NCI-H146 treated with DMSO at 0.1 percent for 48 hours (cell line): ENCODE results near the gene SPATA7.
A peak's percentile ranks its signal among the peaks of the same experiment; 100 is the strongest.
"Not testable (repeated sequence)": the region's sequence is repeated elsewhere in the genome, so short reads cannot be mapped to it uniquely, and the experiment has no call there.

Experiments used
- DNase-seq: peaks from one replicate; lab custom pipeline; 2025; ENCODE audit not compliant: unreplicated experiment; lab: John Stamatoyannopoulos, UW

Gene SPATA7, protein sequence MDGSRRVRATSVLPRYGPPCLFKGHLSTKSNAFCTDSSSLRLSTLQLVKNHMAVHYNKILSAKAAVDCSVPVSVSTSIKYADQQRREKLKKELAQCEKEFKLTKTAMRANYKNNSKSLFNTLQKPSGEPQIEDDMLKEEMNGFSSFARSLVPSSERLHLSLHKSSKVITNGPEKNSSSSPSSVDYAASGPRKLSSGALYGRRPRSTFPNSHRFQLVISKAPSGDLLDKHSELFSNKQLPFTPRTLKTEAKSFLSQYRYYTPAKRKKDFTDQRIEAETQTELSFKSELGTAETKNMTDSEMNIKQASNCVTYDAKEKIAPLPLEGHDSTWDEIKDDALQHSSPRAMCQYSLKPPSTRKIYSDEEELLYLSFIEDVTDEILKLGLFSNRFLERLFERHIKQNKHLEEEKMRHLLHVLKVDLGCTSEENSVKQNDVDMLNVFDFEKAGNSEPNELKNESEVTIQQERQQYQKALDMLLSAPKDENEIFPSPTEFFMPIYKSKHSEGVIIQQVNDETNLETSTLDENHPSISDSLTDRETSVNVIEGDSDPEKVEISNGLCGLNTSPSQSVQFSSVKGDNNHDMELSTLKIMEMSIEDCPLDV

DNA sequence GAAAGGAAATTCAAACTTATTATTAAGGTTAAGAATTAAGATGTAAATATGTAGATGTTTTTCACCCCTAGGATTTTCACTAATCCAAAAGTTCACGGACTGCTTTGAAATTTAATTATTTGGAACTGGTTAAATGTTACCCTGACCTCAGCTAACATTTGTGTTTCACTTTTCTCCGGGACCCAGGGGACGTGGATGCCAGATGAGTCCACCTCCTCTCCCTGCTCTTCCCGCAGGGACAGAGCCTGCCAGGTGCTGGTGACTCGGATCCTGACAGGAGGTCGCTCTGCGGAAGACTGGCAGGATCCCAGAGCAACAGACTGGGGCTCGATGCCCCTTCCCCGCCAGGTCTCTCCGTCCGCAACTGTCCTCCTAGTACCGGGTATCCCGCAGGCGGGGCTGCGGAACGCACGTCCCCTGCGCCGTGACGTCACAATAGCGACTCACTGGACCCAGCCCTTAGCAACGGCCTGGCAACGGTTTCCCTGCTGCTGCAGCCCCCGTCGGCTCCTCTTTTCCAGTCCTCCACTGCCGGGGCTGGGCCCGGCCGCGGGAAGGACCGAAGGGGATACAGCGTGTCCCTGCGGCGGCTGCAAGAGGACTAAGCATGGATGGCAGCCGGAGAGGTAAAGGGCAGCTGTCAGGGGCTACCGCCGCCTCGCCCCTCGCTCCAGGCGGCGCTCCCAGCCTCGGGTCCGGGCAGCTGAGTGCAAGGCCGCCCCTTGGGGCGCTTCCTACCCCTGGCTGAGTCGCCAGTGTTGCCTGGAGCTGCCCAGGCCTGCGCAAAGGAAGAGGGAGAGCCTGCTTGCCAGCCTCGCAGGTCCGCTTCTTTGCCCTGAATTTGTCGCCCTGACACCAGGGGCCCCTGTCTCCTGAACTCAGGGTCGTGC, at the start of gene SPATA7:
Gene SPATA7 (plus strand): TSS at position 446 of the 890 bp plus-strand sequence. CDS start 162 bp downstream, at position 608.
- peak; percentile 83 for DNase-seq

DNA sequence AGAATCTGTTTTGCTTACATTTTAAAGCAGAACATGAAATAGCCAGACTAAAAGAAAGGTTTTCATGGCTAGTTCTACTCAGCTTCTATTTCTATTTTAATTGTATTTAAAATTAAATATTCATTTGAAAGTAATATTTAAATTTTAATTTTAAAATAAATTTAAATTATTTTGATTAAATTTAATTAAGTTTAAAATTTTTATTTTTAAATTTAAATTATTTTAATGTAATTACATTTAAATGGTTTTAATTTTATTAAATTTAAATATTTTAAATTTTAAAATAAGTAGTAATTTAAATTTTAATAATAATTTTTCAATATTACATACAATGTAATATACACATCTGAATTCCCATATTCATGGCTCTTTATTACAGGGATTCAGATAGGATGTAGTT, 45.1 kb upstream of the SPATA7 start:
- no peak for DNase-seq

DNA sequence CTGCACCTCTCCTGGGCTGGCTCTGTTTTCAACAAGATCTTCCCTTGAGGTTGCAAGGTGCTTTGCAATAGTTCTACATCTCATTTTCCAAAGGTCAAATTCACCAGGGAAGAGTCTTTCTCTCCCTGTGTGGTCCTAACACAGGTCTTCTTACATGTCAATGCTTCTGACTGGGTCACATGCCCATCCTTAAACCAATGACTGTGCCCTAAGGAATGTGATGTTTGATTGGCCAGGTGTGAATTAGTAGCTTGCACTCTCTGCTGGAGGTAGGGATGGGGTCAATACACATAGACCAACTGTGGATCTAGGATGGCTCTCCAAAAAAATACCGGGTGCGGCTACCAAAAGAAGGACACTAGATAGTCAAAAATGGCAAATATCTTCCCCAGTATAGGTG, 42.5 kb upstream of the SPATA7 start:
- no peak for DNase-seq

DNA sequence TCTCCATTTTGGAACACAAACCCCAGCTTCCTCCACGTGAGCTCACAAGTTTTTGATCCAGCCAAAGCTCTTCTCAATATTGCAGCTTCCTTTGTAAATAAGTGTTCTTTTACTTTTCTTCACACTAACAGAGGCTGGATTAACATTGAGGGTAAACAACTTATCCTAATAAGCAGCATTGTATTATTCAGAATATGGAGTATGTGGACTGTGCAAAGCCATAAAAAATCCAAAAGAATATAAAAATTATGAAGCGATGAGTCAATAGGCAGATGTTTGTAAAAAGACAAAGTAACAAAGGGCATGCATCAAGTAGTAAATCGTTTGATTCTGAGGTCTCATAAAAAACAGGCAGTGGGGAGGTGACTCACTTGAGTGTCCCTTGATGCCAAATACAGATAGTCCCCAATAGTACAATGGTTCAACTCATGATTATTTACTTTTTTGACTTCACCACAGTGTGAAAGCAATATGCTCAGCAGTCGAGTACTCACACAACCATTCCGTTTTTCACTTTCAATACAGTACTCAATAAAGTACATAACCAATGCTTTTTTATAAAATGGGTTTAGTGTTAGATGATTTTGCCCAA, 39.3 kb upstream of the SPATA7 start:
- DNase-seq = no peak

DNA sequence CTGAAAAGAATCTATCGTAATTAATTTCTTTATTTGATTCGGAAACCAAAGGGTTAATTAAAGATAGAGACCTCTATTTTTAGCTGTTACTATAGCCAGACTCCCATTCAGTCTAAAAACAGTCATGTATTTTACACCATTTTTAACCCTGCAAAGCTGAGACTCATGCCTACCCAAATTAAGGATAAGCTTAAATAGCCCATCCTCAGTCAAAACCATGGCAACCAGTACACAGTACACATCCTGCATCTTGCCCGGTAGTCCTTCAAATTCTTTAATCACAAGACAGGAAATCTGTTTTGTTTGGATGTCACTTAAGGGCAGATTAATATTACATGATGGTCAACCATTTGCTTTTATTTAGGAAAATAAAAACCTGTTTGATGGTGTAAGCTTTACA, 36.9 kb upstream of the SPATA7 start:
- no peak for DNase-seq

DNA sequence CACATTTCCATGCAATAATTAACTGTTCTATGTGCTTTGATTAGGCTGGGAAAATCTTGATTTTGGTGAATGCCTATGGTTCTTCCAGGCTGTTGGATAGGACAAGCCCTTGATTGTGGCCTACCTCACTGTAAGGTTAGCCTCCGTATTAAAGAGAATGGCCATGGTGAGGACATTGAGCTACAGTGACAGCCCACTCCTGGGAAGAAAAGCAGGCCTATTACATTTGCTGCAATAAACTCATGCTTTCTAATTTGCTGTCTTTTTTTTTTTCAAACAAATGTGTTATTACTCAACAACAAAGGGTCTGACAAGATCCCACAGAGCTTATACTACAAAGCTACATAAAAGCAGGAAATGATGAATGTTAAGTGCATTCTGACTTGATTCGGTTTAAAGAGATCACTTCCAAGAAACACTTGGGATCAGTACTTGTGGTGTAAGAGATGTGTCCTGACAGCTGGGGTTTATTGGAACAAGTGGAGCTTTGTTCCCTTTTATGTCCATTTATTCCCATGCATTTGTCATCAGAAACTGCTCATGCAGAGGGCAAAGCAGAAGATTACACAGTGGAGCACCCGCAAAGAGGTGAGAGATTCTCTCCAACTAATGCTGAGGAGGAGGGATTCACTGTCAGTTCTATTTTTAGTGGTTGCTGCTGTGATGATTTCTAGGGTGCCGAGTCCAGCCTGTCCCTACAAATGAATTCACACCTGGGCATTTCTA, 33.3 kb upstream of the SPATA7 start:
- peak; percentile 55 for DNase-seq

DNA sequence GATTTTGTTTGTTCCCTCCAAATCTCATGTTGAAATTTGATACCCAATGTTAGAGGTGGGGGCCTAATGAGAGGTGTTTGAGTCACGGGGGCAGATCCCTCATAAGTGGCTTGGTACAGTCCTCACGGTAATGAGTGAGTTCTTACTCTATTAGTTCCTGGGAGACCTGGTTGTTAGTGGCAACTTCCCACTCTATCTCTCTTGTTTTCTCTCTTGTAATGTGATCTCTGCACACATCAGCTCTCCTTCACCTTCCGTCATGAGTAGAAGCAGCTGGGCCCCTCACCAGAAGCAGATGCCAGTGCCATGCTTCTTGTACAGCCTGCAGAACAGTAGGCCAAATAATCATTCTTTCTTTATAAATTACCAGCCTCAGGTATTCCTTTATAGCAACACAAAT, 32.8 kb upstream of the SPATA7 start:
- peak; percentile 69 for DNase-seq

DNA sequence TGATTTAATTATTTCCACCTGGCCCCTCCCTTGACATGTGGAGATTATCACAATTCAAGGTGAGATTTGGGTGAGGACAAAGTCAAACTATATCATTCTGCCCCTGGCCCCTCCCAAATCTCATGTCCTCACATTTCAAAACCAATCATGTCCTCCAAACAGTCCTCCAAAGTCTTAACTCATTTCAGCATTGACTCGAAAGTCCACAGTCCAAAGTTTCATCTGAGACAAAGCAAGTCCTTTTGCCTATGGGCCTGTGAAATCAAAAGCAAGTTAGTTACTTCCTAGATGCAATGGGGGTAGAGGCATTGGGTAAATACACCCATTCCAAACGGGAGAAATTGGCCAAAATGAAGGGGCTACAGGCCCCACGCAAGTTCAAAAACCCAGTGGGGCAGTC, 31.1 kb upstream of the SPATA7 start:
- no peak for DNase-seq

DNA sequence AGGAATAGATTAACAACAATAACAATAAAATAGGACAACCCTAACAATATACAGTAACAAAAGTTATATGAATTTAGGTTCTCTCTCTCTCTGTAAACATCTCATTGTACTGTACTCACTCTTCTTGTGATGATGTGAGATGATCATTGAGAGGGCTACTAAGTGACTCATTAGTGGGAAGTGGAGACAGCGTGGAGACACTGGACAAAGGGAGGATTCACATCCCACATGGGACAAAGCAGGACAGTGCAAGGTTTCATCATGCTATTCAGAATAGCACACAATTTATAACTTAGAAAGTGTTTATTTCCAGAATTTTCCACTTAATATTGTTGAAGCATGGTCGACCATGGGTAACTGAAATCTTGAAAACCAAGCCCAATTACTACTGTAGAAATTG, 26.0 kb upstream of the SPATA7 start:
- DNase-seq = no peak

DNA sequence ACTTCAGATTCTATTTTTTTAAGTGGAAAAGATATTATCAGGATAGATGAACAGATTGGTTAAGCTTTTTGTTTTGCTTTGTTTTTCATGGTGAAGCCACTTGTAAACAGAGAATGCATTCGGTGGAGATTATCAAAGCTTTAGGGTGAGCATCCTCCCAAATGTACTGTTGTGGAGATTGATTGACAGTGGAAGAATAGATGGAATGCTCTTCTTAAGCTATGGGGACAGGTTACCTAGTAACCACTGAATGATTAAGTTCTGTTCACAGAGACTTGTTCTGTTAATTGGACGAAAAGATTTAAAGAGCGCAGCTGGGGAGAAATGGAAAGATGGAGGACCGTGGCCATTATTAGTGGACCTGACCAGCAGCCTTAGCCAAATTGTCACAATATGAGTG, 21.8 kb upstream of the SPATA7 start:
- no peak for DNase-seq

DNA sequence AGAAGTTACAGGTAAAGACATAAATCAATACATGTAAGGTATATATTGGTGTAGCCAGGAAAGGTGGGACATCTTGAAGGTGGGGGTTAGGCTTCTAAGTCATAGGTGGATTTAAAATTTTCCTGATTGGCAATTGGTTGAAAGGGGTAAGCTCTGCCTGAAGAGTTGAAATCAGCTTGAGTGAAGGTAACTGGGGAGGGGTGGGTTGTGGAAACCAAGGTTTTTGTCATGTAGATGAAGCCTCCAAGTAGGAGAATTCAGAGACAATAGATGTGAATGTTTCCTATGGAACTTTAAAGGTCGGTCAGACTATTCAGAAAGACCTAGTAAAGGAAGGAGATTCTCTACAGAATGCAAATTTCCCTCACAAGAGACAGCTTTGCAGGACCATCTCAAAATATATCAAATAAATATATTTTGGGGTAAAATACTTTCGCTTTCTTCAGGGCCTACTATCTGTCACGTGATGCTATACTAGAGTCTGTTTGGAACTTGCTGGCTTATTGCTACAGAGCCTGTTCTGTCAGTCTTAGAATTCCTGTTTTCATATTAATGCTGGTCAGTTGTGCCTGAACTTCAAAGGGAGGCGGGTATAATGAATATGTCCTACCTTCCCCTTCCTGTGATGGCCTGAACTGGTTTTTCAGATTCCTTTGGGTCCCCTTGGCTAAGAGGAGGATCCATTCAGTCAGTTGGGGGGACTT, 20.6 kb upstream of the SPATA7 start:
- DNase-seq = no peak

DNA sequence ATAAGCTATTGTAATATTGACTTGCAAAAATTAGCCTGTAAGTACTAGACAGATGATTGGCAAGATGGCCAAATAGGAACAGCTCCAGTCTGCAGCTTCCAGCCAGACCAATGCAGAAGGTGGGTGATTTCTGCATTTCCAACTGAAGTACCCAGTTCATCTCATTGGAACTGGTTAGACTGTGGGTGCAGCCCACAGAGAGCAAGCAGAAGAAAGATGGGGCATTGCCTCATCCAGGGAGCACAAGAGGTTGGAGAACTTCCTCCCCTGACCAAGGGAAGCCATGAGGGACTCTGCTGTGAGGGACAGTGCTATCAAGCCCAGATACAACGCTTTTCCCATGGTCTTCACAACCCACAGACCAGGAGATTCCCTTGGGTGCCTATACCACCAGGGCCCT, 16.0 kb upstream of the SPATA7 start:
- no peak for DNase-seq

DNA sequence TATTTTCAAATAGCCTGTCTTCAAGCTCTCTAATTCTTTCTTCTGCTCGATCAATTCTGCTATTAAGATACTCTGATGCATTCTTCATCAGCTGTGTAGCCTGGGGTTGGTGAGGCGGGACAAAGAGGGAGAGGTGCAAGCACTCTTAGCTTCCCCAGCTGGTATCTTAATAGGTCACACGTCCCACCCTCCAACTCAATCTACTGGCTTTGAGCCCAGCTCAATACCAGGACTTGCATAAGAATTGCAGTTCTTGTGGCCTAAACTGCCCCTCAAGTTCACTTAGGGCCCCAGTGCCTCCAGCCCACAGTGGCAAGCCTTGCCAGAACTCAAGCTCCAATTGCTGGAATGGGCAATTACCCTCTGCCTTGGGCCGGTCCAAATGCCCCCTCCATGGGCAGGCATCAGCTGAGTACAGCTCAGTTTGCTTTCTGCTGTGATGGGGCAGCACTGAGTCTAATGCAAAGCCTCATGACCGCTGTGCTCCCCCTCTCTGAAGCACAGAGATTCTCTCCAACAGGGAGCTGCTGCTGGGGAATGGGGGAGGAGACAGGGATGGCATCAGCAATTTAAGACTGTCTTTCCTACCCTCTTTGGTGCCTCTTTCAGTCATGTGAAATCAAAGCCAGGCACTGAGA, 5.6 kb upstream of the SPATA7 start:
- DNase-seq = no peak

DNA sequence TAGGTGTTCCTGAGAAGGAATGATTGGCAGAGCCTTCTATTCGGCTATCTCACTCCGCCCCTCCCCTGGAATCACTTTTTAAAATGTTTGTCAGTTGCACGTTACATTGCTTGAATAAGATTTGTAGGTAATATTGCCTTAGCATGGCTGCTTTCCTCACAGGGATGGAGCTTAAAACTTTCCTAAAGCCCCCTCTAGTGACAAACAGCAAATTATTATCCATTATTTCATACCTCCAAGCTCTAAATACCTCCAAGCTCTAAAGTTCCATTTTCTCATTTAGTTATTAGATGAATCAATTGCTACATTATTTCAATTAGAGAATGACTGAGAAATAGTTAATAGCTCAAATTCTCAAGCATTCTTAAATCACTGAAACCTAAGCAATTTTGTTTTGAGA, 5.1 kb upstream of the SPATA7 start:
- DNase-seq = no peak

DNA sequence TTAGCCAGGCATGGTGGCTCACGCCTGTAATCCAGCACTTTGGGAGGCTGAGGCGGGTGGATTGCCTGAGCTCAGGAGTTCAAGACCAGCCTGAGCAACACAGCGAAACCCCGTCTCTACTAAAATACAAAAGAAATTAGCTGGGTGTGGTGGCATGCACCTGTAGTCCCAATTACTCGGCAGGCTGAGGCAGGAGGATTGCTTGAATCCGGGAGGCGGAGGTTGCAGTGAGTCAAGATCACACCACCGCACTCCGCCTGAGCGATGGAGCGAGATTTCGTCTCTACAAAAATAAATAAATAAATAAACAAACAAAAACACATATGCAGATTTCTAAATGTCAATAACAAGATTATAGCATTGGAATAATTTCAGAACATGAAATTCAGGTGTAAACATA, 3.8 kb upstream of the SPATA7 start:
- not testable (repeated sequence) for DNase-seq

DNA sequence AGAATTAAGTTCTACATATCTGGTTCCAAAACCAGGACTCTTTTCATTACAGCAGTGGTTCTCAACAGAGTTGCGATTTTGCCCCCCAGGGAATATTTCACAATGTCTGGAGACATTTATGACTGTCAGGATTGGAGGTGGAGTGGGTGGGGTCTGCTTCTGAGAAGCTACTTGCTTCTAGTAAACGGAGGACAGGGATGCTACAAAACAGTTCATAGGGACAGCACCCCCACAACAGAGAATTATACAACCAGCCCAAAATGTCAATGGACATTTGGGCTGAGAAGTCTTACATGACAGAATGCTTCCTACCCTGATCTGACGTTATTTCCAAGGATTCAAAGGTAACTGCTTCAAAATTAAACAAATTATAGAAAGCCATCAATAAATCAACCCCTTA, 739 bp upstream of the SPATA7 start:
- DNase-seq = no peak

DNA sequence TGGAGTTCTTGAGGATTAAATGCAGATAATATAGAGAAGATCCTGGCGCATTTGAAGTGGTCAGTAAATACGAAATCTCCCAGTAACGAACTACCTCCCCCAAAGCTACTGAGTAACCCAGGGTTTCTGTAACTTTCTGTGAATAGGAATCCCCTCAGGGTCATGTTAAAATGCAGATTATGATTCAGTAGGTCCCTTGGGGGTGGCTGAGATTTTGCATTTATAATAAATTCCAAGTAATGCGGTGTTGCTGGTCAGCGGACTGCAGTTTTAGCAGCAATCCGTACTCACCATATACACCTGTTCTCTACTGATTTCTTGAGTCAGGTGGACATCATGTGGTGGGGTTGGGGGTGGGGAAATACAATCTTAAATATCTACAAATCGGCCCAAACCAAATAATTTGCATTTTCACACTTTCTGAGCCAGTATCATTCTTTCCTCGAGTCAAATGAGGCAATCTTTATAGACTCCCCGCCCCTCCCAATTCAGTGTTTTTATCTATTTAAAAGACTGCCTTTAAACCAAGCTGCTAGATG, 868 bp downstream of the SPATA7 start:
- DNase-seq = no peak

DNA sequence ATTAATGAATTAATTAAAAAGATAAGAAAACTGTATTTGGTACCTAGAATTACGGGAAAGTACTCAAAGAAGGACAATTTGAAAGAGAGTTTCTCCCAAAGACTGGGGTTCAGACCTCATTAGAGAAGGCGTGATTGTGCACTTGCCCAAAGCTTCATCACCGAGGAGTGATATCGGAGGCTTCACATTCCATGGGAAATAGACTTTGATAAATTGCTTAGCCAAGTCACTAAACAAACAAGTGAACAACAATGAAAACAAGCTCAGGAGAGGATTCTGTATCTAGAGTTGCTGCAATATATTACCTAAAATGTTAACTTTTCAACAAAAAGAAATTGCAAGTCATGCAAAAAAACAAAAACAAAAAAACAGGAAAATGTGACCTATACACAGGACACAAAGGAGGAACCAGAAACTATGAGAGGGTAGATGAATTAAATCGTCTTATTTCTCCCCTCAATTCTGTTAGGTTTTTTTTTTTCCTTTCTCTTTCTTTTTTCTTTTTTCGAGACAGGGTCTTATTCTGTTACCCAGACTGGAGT, 3.4 kb downstream of the SPATA7 start:
- DNase-seq = no peak

DNA sequence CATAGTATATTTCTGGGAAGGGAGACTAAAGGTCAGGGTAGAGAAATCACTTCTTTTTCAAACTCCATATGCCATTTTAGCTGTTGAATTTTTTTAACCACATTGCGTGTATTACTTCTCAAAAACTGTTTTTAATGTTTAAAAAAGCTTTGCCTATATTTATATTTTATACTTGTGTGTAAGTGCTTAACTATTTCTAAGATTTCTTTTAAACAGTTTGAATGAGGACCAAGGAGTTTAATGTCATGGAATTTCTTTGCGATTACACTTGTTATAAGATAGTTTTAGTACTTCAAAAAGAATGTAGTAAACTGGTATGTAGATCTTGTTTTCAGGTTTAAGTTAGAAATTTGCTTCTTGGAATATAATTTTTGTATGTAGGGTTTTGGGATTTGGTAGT, 7.2 kb downstream of the SPATA7 start:
- DNase-seq = no peak
